ENCODE results near the gene LDHB.
"Not testable (repeated sequence)": the region's sequence is repeated elsewhere in the genome, so short reads cannot be mapped to it uniquely, and the experiment has no call there.

The LDHB gene

DNA sequence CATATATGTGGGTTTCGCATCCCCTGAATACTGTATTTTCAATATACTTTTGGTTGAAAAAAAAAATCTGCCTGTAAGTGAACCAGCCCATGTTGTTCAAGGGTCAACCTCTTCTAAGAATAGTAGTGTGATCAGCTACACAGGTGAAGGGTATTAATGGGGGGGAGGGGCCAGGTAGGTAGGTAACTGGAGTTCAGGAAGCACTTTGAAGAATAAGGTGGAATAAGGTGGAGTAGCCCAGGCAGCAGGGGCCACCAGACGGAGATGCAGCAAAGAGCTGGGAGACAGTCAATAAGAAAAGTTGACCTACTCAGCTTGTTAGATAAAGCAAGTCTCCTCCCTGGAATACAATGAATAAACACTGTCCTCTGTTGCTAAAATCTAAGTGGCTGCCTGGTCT, 9.3 kb downstream of the LDHB start:
- H3K4me1 ChIP-seq (ENCODE audit: control insufficient read depth, insufficient read depth, low read length): no peaks in the 10 kb centered on the region
- H3K9me3 ChIP-seq (ENCODE audit: control insufficient read depth, insufficient read depth, low read depth, low read length): no peaks in the 10 kb centered on the region
- H3K4me3 ChIP-seq (ENCODE audit: low read depth, low read length): no peak overlapping the region
- no peak for TF ChIP-seq WT1 (tag by site-specific recombination; IDR thresholded peaks at IDR 0.05)
- no peak for TF ChIP-seq ZNF302 (tag by site-specific recombination; IDR thresholded peaks at IDR 0.05; ENCODE audit: low read depth)
- no peak for TF ChIP-seq ZNF266 (tag by site-specific recombination; IDR thresholded peaks at IDR 0.05; ENCODE audit: low read depth)
- TF ChIP-seq, protein P1, sequence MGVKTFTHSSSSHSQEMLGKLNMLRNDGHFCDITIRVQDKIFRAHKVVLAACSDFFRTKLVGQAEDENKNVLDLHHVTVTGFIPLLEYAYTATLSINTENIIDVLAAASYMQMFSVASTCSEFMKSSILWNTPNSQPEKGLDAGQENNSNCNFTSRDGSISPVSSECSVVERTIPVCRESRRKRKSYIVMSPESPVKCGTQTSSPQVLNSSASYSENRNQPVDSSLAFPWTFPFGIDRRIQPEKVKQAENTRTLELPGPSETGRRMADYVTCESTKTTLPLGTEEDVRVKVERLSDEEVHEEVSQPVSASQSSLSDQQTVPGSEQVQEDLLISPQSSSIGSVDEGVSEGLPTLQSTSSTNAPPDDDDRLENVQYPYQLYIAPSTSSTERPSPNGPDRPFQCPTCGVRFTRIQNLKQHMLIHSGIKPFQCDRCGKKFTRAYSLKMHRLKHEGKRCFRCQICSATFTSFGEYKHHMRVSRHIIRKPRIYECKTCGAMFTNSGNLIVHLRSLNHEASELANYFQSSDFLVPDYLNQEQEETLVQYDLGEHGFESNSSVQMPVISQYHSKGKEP (tag by site-specific recombination; IDR thresholded peaks at IDR 0.05): no peak
- TF ChIP-seq ZFP69B (tag by site-specific recombination; IDR thresholded peaks at IDR 0.05): no peak
- TF ChIP-seq PRDM4 (tag by site-specific recombination; IDR thresholded peaks at IDR 0.05): no peak
- no peak for TF ChIP-seq KLF9 (tag by site-specific recombination; IDR thresholded peaks at IDR 0.05; ENCODE audit: low read depth)
- ChIA-PET POLR2A (interaction anchor here (0.5 to 1.8 kb wide), 2 partner anchors 9 to 156 kb away, joined by 4 to 11 read pairs; partner anchors contain the start of gene LDHB), CTCF (interaction anchor here (0.6 kb wide), 1 partner anchor 79 kb away, joined by 3 read pairs; no protein-coding TSS in a partner anchor)
- H3K36me3 ChIP-seq (ENCODE audit: control insufficient read depth in 2 of 2, insufficient read depth in 1 of 2, low read length in 2 of 2): peaks cover 63 to 99% of the 10 kb centered on the region in 2 experiments
- no peak overlapping the region for H3K27ac ChIP-seq (ENCODE audit: extremely low read depth, low read depth, low read length)

- ChIA-PET POLR2A (interaction anchor here (1.2 to 1.6 kb wide), 2 partner anchors 10 to 14 kb away, joined by 3 to 7 read pairs; partner anchors contain the start of gene LDHB), CTCF (interaction anchor here (0.9 kb wide), 1 partner anchor 19 kb away, joined by 3 read pairs; no protein-coding TSS in a partner anchor)
- H3K4me1 ChIP-seq (ENCODE audit: control insufficient read depth, insufficient read depth, low read length): no peaks in the 10 kb centered on the region
Measured at GRCh38 chr12:21647179-21647578, 10.5 kb downstream of the LDHB start.

GRCh38 chr12:21645041-21645500, 12.6 kb downstream of the LDHB start:
- H3K4me1 ChIP-seq (ENCODE audit: control insufficient read depth, insufficient read depth, low read length); CTCF ChIA-PET; H3K4me3 ChIP-seq (ENCODE audit: low read depth, low read length); H3K9me3 ChIP-seq (ENCODE audit: control insufficient read depth, insufficient read depth, low read depth, low read length); H3K27ac ChIP-seq (ENCODE audit: extremely low read depth, low read depth, low read length): not testable (repeated sequence)
- POLR2A ChIA-PET: interaction anchor here (0.8 kb wide), 1 partner anchor 12 kb away, joined by 3 read pairs; no protein-coding TSS in a partner anchor
- H3K36me3 ChIP-seq (ENCODE audit: control insufficient read depth in 2 of 2, insufficient read depth in 1 of 2, low read length in 2 of 2): peaks cover 74 to 97% of the 10 kb centered on the region in 2 experiments

More at GRCh38 chr12:21647179-21647578, 10.5 kb downstream of the LDHB start:
- Histone ChIP-seq H3K9me3 (ENCODE audit: control insufficient read depth, insufficient read depth, low read depth, low read length) (no peaks in the 10 kb centered on the region), H3K27ac (ENCODE audit: extremely low read depth, low read depth, low read length) (no peak overlapping the region), H3K4me3 (ENCODE audit: low read depth, low read length) (no peak overlapping the region), H3K36me3 (ENCODE audit: control insufficient read depth in 2 of 2, insufficient read depth in 1 of 2, low read length in 2 of 2) (peaks cover 63 to 99% of the 10 kb centered on the region in 2 experiments)
- TF ChIP-seq ZNF561 (tag by site-specific recombination; IDR thresholded peaks at IDR 0.05; ENCODE audit: borderline replicate concordance) (no peak), MEIS1 (CRISPR knock-in tag; IDR thresholded peaks at IDR 0.05; ENCODE audit: borderline replicate concordance) (no peak)

DNA sequence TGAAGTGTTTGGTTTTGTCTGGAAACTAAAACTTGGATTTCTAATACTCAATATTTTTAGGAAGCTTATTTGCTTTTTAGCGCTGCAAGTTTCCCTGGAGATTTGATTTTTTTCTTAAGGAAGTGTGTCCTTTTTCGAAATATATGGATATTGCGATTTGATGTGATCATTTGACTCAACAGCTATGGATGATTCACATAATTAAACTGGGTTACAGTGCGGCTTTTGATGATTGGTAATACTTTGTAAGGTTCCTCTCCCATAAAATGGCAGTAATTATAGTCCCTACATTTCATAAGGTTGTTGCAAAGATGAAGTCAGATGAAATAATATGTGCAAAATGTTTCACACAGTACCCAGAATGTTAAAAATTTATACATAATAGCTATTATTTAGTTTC, 13.1 kb downstream of the LDHB start:
- H3K27ac ChIP-seq (ENCODE audit: extremely low read depth, low read depth, low read length): no peak overlapping the region
- H3K4me3 ChIP-seq (ENCODE audit: low read depth, low read length): no peak overlapping the region
- peaks cover 72 to 95% of the 10 kb centered on the region in 2 experiments for H3K36me3 ChIP-seq (ENCODE audit: control insufficient read depth in 2 of 2, insufficient read depth in 1 of 2, low read length in 2 of 2)
- ChIA-PET CTCF (no interaction called here), POLR2A (interaction anchor here (0.8 kb wide), 1 partner anchor 13 kb away, joined by 3 read pairs; no protein-coding TSS in a partner anchor)
- H3K4me1 ChIP-seq (ENCODE audit: control insufficient read depth, insufficient read depth, low read length): no peaks in the 10 kb centered on the region
- H3K9me3 ChIP-seq (ENCODE audit: control insufficient read depth, insufficient read depth, low read depth, low read length): no peaks in the 10 kb centered on the region
- TF ChIP-seq, protein P2, sequence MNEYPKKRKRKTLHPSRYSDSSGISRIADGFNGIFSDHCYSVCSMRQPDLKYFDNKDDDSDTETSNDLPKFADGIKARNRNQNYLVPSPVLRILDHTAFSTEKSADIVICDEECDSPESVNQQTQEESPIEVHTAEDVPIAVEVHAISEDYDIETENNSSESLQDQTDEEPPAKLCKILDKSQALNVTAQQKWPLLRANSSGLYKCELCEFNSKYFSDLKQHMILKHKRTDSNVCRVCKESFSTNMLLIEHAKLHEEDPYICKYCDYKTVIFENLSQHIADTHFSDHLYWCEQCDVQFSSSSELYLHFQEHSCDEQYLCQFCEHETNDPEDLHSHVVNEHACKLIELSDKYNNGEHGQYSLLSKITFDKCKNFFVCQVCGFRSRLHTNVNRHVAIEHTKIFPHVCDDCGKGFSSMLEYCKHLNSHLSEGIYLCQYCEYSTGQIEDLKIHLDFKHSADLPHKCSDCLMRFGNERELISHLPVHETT (tag by site-specific recombination; IDR thresholded peaks at IDR 0.05): no peak
- TF ChIP-seq ZNF354C (tag by site-specific recombination; IDR thresholded peaks at IDR 0.05; ENCODE audit: borderline replicate concordance, low read depth) (no peak), ZNF223 (tag by site-specific recombination; IDR thresholded peaks at IDR 0.05) (no peak), ZNF548 (tag by site-specific recombination; IDR thresholded peaks at IDR 0.05) (no peak), ZBTB1 (tag by site-specific recombination; IDR thresholded peaks at IDR 0.05) (no peak), ZNF777 (tag by site-specific recombination; IDR thresholded peaks at IDR 0.05; ENCODE audit: borderline replicate concordance) (no peak), ZNF701 (tag by site-specific recombination; IDR thresholded peaks at IDR 0.05) (no peak), ZNF239 (tag by site-specific recombination; IDR thresholded peaks at IDR 0.05) (no peak), SETDB1 (IDR thresholded peaks at IDR 0.05; ENCODE audit: insufficient read length, low read length) (no peak), GLI4 (tag by site-specific recombination; IDR thresholded peaks at IDR 0.05) (no peak), ZNF555 (tag by site-specific recombination; conservative IDR thresholded peaks at IDR 0.05) (no peak), ZFP41 (tag by site-specific recombination; IDR thresholded peaks at IDR 0.05; ENCODE audit: borderline replicate concordance) (no peak)
